ENCODE measurements around the gene CEP68. TPM values are rescaled to one million over a fixed set of nuclear protein-coding genes. Genes with fewer than 3 reads are reported as not detected.
A peak's percentile ranks its signal among the peaks of the same experiment; 100 is the strongest.
"Not testable (repeated sequence)": the region's sequence is repeated elsewhere in the genome, so short reads cannot be mapped to it uniquely, and the experiment has no call there.

CEP68 gene
- total RNA-seq, 4 donors from 2014 or later, result 19.8 to 34.1 (median 27.5) TPM

- intact Hi-C loops (cut with DNase I), result no loop called here
- peak in 1 of 2 donors; percentile 5 for DNase-seq
- no peaks in the 10 kb centered on the region for H3K4me1 ChIP-seq
- H3K27me3 ChIP-seq, result no peaks in the 10 kb centered on the region
- H3K27ac ChIP-seq, result no peak overlapping the region
- WGBS, 2 donors, result 71 to 75% methylated on average over 4 of the region's 4 CpGs
- no peak for TF ChIP-seq POLR2A (IDR thresholded peaks at IDR 0.05)
- peak in 2 of 6 experiments; percentile 4 to 17 for TF ChIP-seq CTCF (IDR thresholded peaks at IDR 0.05)
- no peaks in the 10 kb centered on the region for H3K9me3 ChIP-seq
- no peak overlapping the region for H3K4me3 ChIP-seq (replicated peaks in 1 of 3)
- H3K36me3 ChIP-seq, result no peaks in the 10 kb centered on the region
Observed at GRCh38 chr2:65017335-65017734, 38.9 kb upstream of the CEP68 start.

DNA sequence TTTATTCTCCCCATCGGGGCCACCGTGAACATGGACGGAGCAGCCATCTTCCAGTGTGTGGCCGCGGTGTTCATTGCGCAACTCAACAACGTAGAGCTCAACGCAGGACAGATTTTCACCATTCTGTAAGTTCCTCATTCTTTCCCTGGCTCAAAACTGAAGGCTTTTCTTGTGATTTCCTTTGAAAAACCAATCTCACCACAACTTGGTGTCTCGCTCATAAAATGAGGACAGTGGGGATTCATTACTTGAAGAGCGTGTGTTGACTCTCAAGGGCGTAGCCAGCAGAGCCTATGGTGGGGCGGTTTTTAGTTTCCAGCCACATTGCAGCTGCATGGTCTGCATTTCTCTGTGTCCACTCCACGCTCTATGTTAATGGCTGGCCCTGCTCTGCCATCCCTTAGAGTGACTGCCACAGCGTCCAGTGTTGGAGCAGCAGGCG is 38.1 kb upstream of the CEP68 start:
- Histone ChIP-seq H3K36me3 (no peaks in the 10 kb centered on the region), H3K4me3 (replicated peaks in 1 of 3) (no peak overlapping the region), H3K27ac (no peak overlapping the region), H3K4me1 (no peaks in the 10 kb centered on the region), H3K9me3 (no peaks in the 10 kb centered on the region), H3K27me3 (no peaks in the 10 kb centered on the region)
- intact Hi-C loops (cut with DNase I), result no loop called here
- 92 to 98% methylated on average over 15 of the region's 15 CpGs for WGBS, 2 donors
- DNase-seq, result peak in 1 of 2 donors; percentile 5
- TF ChIP-seq CTCF (IDR thresholded peaks at IDR 0.05), result no peak
- TF ChIP-seq POLR2A (IDR thresholded peaks at IDR 0.05), result no peak

GRCh38 chr2:65019010-65019409 is 37.2 kb upstream of the CEP68 start:
- H3K27ac ChIP-seq, result no peak overlapping the region
- no peak overlapping the region for H3K4me3 ChIP-seq (replicated peaks in 1 of 3)
- H3K27me3 ChIP-seq, result no peaks in the 10 kb centered on the region
- WGBS, 2 donors, result 75 to 79% methylated on average over 1 of the region's 1 CpG
- no peaks in the 10 kb centered on the region for H3K4me1 ChIP-seq
- DNase-seq, result no peak
- intact Hi-C loops (cut with DNase I), result no loop called here
- TF ChIP-seq CTCF (IDR thresholded peaks at IDR 0.05), result no peak
- TF ChIP-seq POLR2A (IDR thresholded peaks at IDR 0.05), result no peak
- no peaks in the 10 kb centered on the region for H3K9me3 ChIP-seq
- H3K36me3 ChIP-seq, result no peaks in the 10 kb centered on the region

DNA sequence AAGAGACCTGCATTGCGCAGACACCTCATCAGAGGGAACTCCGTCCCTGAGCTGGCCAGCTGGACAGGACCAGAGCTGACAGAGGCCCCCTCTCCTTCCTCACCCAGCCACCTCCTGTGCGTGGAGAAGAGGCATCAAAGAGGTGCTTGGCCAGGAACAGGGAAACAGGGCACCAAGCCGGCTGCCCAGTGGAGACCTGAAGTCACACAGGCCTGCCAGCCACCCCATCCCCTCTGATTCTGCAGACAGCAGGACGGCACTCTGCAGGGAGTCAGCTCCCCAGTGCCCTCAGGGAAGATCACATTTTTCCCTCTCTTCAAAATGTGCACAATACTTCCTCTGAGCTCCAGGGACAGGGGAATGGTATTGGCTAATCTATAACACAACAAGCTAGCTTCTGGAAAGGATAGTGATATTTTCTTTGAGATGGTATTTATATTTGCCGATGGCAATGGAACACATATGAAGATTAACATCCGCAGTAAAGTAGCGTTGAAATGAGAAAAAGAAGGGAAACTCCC is 36.5 kb upstream of the CEP68 start:
- 84 to 95% methylated on average over 7 to 8 of the region's 8 CpGs for WGBS, 2 donors
- Histone ChIP-seq H3K9me3 (no peaks in the 10 kb centered on the region), H3K4me3 (replicated peaks in 1 of 3) (no peak overlapping the region), H3K27me3 (no peaks in the 10 kb centered on the region), H3K4me1 (no peaks in the 10 kb centered on the region), H3K36me3 (no peaks in the 10 kb centered on the region), H3K27ac (no peak overlapping the region)
- DNase-seq, result no peak
- no peak for TF ChIP-seq POLR2A (IDR thresholded peaks at IDR 0.05)
- TF ChIP-seq CTCF (IDR thresholded peaks at IDR 0.05), result no peak
- intact Hi-C loops (cut with DNase I), result no loop called here

DNA sequence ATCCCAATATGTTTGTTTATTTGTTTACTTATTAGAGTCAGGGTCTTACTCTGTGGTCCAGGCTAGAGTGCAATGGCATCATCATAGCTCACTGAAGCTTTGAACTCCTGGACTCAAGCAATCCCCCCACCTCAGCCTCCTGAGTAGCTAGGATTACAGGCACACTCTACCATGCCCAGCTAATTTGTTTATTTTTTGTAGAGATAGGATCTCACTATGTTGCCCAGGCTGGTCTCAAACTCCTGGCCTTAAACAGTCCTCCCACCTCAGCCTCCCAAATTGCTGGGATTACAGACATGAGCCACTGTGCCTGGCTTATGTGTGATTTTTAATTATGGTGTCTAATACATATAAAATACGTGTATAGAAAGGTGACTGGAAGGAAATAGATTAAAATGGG is 36.0 kb upstream of the CEP68 start:
- H3K4me3 ChIP-seq (replicated peaks in 1 of 3); H3K36me3 ChIP-seq; H3K27ac ChIP-seq; DNase-seq; H3K9me3 ChIP-seq; H3K4me1 ChIP-seq; intact Hi-C loops (cut with DNase I); H3K27me3 ChIP-seq: not testable (repeated sequence)
- 96 to 98% methylated on average over 1 of the region's 1 CpG for WGBS, 2 donors
